ENCODE data around the gene ITPRID1.

- TF ChIP-seq CTCF (IDR thresholded peaks at IDR 0.05; ENCODE audit: low read depth, low read length) (no peak), EZH2phosphoT487 (IDR thresholded peaks at IDR 0.05; ENCODE audit: low read depth) (no peak)
Measured at GRCh38 chr7:31651234-31652062, 137.6 kb downstream of the ITPRID1 start.

Data from OCI-LY3 (cell line).